B cell (primary cell): ENCODE data around the gene FAXDC2. TPM values are rescaled to one million over a fixed set of nuclear protein-coding genes. Genes with fewer than 3 reads are reported as not detected.

ENCODE experiments used
- ATAC-seq: fragments of 200-7000 bp; cut with Tn5 transposase; one replicate; pipeline ENCODE4 v1.10.0; 2021; ENCODE audit warnings: low read depth, mild to moderate bottlenecking, moderate number of reproducible peaks, moderate library complexity
- CTCF ChIA-PET: fragments of 350-600 bp; sonication (Branson Sonifier 250); formaldehyde crosslinking; loops from one replicate; lab custom pipeline; 2021; ENCODE audit warnings: antibody characterized with exemption, inconsistent platforms; lab: Charles Lee
- POLR2A ChIA-PET: fragments of 350-600 bp; sonication (Branson Sonifier 250); formaldehyde crosslinking; loops from one replicate; lab custom pipeline; 2021; ENCODE audit warnings: antibody characterized with exemption; lab: Charles Lee
- DNase-seq: peaks from one replicate; pipeline ENCODE4 v3.0.0; 2013
- H2AFZ ChIP-seq: 2 replicates; pipeline ENCODE4 v1.6.1; 2012; ENCODE audit warnings: mild to moderate bottlenecking, low read depth, low read length; ENCODE audit not compliant: insufficient read depth, poor library complexity, severe bottlenecking
- H3K27ac ChIP-seq, 2 donors: 1 replicate in 1 of 2; 2 replicates in 1 of 2; pipeline ENCODE4 v1.5.1; 2012 to 2013; ENCODE audit warnings: low read length in 2 of 2, mild to moderate bottlenecking in 2 of 2, moderate library complexity in 1 of 2
- H3K27me3 ChIP-seq, 4 experiments: fragments of 200-600 bp in 1 of 4; sonication (generic) in 1 of 4; replicated peaks in 1 of 4; 1 replicate in 2 of 4; 2 replicates in 2 of 4; pipeline versions ENCODE4 v1.6.1 to v1.7.0; 2013 to 2016; ENCODE audit warnings: low read length in 3 of 4, mild to moderate bottlenecking in 2 of 4, mixed read lengths in 1 of 4, moderate library complexity in 1 of 4; ENCODE audit not compliant: insufficient read depth in 4 of 4, control insufficient read depth in 3 of 4; ENCODE audit errors: control extremely low read depth in 1 of 4
- H3K36me3 ChIP-seq, 2 experiments: replicated peaks in 1 of 2; 1 replicate in 1 of 2; 2 replicates in 1 of 2; pipeline versions ENCODE4 v1.6.1 to v1.7.1; 2013; ENCODE audit warnings: low read length in 1 of 2; ENCODE audit not compliant: insufficient read depth in 2 of 2, control insufficient read depth in 1 of 2; ENCODE audit errors: control extremely low read depth in 1 of 2, extremely low read depth in 1 of 2
- H3K4me1 ChIP-seq, 2 donors: fragments of 200-600 bp in 1 of 2; sonication (generic) in 1 of 2; 1 replicate in 1 of 2; 2 replicates in 1 of 2; pipeline versions ENCODE4 v1.5.1 to v1.6.1; 2013 to 2017; ENCODE audit warnings: low read length in 2 of 2; ENCODE audit not compliant: control insufficient read depth in 2 of 2, insufficient read depth in 2 of 2
- H3K4me2 ChIP-seq: replicated peaks from 2 replicates; pipeline ENCODE3; 2012; ENCODE audit warnings: mild to moderate bottlenecking, low read depth, low read length; ENCODE audit not compliant: poor library complexity, severe bottlenecking
- H3K4me3 ChIP-seq, 5 experiments: fragments of 200-600 bp in 1 of 5; sonication (generic) in 1 of 5; 1 replicate in 3 of 5; 2 replicates in 2 of 5; pipeline versions ENCODE4 v1.5.1 to v1.7.0; 2011 to 2016; ENCODE audit warnings: low read length in 4 of 5, mild to moderate bottlenecking in 4 of 5, low read depth in 2 of 5, control low read depth in 1 of 5, moderate library complexity in 1 of 5; ENCODE audit not compliant: insufficient read depth in 1 of 5; ENCODE audit errors: control extremely low read depth in 1 of 5, extremely low read depth in 1 of 5
- H3K79me2 ChIP-seq: fragments of 200-600 bp; sonication (generic); one replicate; pipeline ENCODE4 v1.6.0; 2016; ENCODE audit warnings: low read length; ENCODE audit not compliant: control insufficient read depth, insufficient read depth
- H3K9ac ChIP-seq: fragments of 200-600 bp; sonication (generic); 2 replicates; pipeline ENCODE4 v1.6.1; 2017; ENCODE audit warnings: mild to moderate bottlenecking, low read length, moderate library complexity
- H3K9me3 ChIP-seq, 3 donors: one replicate each; pipeline versions ENCODE4 v1.6.1 to v1.7.1; 2013; ENCODE audit warnings: low read length in 2 of 3; ENCODE audit not compliant: control insufficient read depth in 2 of 3, insufficient read depth in 1 of 3; ENCODE audit errors: control extremely low read depth in 1 of 3
- H4K20me1 ChIP-seq: 2 replicates; pipeline ENCODE4 v1.6.0; 2012; ENCODE audit warnings: mild to moderate bottlenecking, low read length; ENCODE audit not compliant: insufficient read depth, control insufficient read depth, poor library complexity, severe bottlenecking
- H3K27ac Mint-ChIP-seq: one replicate; pipeline ENCODE4 v1.8.0; 2021; ENCODE audit warnings: mixed read lengths
- H3K27me3 Mint-ChIP-seq: one replicate; pipeline ENCODE4 v1.8.0; 2021; ENCODE audit warnings: mixed read lengths
- H3K4me1 Mint-ChIP-seq: one replicate; pipeline ENCODE4 v1.8.0; 2021; ENCODE audit warnings: mixed read lengths
- H3K4me3 Mint-ChIP-seq: one replicate; pipeline ENCODE4 v1.8.0; 2021; ENCODE audit warnings: mixed read lengths
- H3K9me3 Mint-ChIP-seq: one replicate; pipeline ENCODE4 v1.8.0; 2022; ENCODE audit warnings: mixed read lengths; ENCODE audit not compliant: insufficient read depth
- EZH2 ChIP-seq: IDR thresholded peaks from 2 replicates; pipeline ENCODE4 v1.6.1; 2012; ENCODE audit warnings: borderline replicate concordance, low read depth, mild to moderate bottlenecking, moderate library complexity, low read length; ENCODE audit not compliant: insufficient read depth, poor library complexity, severe bottlenecking
- WGBS: methylation state at CpG from one replicate; pipeline ENCODE4 v1.1.5; 2013; ENCODE audit warnings: missing lambda C conversion rate; ENCODE audit not compliant: insufficient coverage; 5-methylcytosine and 5-hydroxymethylcytosine counted together
- intact Hi-C: fragments of 100-400 bp; cut with micrococcal nuclease; formaldehyde crosslinking; loops from one replicate; pipeline ENCODE4 v1.10.0; 2022
- polyA plus RNA-seq: library from polyadenylated mRNA; depleted of rRNA; stranded (reverse); fragments of >200 nt; gene quantifications from 2 replicates; pipeline ENCODE4 v1.2.3, GENCODE V29; 2012
- total RNA-seq, 2 donors: library from RNA; stranded (reverse); fragments of 120-200 nt in 1 of 2; gene quantifications; 1 replicate in 1 of 2; 2 replicates in 1 of 2; pipeline versions ENCODE4 v1.2.3 to v1.2.4, GENCODE V29; 2013 to 2022
- TF ChIP-seq, protein P1 (sequence below): fragments of 200-600 bp; IDR thresholded peaks from one replicate; pipeline ENCODE4 v1.8.0; 2022; ENCODE audit warnings: antibody characterized with exemption, mild to moderate bottlenecking

The FAXDC2 gene
- total and polyA plus RNA-seq, 2 donors (not counting 1 experiment from before 2014, with no cell fraction given): 0.07 TPM; not detected in 1

DNA sequence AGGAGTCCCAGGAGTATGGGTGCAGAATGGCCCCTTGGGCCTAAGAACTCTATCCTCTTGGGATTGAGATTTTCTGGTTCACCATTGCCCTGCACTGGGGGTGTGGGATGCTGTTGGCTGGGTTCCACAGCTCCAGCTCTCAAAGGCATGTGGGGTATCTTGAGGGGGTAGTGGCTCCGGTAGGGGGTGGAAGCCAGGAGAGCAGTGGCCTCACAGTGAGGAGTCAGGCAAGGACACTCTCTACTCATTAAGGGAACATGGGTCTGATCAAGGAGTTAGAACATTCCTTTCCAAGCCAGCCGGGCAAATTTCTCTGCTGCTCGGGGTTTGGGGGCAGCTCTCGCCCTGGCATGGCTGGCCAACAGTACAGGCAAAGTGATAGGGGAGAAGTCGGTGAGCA lies 62.2 kb downstream of the FAXDC2 start:
- H3K9me3 Mint-ChIP-seq: no peaks in the 10 kb centered on the region
- H3K9ac ChIP-seq: no peak overlapping the region
- H3K4me1 ChIP-seq: peaks cover 54 to 72% of the 10 kb centered on the region in 2 donors
- H3K27ac ChIP-seq: peak overlapping the region in 1 of 2 donors; percentile 71
- no peaks in the 10 kb centered on the region for H3K9me3 ChIP-seq
- no peak for ATAC-seq
- peaks cover 71% of the 10 kb centered on the region for H3K79me2 ChIP-seq
- peak overlapping the region; percentile 30 for H3K4me2 ChIP-seq
- H3K4me3 ChIP-seq: no peak overlapping the region
- WGBS: 75% methylated on average over 3 of the region's 5 CpGs
- CTCF ChIA-PET: interaction anchor here (0.7 to 1.3 kb wide), 2 partner anchors 31 to 137 kb away, joined by 3 to 4 read pairs; no protein-coding TSS in a partner anchor
- peak overlapping the region; percentile 78 for H3K27ac Mint-ChIP-seq
- peaks cover 75% of the 10 kb centered on the region for H3K4me1 Mint-ChIP-seq
- intact Hi-C loops: no loop called here
- POLR2A ChIA-PET: no interaction called here
- H4K20me1 ChIP-seq: peaks cover 82% of the 10 kb centered on the region
- H3K27me3 Mint-ChIP-seq: no peaks in the 10 kb centered on the region
- H3K27me3 ChIP-seq: no peaks in the 10 kb centered on the region
- peak overlapping the region; percentile 6 for H3K4me3 Mint-ChIP-seq
- H2AFZ ChIP-seq: no peak overlapping the region
- no peak for DNase-seq
- TF ChIP-seq, protein P1, sequence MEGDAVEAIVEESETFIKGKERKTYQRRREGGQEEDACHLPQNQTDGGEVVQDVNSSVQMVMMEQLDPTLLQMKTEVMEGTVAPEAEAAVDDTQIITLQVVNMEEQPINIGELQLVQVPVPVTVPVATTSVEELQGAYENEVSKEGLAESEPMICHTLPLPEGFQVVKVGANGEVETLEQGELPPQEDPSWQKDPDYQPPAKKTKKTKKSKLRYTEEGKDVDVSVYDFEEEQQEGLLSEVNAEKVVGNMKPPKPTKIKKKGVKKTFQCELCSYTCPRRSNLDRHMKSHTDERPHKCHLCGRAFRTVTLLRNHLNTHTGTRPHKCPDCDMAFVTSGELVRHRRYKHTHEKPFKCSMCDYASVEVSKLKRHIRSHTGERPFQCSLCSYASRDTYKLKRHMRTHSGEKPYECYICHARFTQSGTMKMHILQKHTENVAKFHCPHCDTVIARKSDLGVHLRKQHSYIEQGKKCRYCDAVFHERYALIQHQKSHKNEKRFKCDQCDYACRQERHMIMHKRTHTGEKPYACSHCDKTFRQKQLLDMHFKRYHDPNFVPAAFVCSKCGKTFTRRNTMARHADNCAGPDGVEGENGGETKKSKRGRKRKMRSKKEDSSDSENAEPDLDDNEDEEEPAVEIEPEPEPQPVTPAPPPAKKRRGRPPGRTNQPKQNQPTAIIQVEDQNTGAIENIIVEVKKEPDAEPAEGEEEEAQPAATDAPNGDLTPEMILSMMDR: no peak
- no peak for TF ChIP-seq EZH2
- peaks cover 5 to 27% of the 10 kb centered on the region in 2 experiments for H3K36me3 ChIP-seq

GRCh38 chr5:154786414-154786813 lies 64.0 kb downstream of the FAXDC2 start:
- peaks cover 83% of the 10 kb centered on the region for H3K4me1 Mint-ChIP-seq
- no peaks in the 10 kb centered on the region for H3K9me3 ChIP-seq
- 79% methylated on average over 2 of the region's 2 CpGs for WGBS
- no peak overlapping the region for H3K4me3 Mint-ChIP-seq
- no peak for ATAC-seq
- ChIA-PET POLR2A (no interaction called here), CTCF (no interaction called here)
- peak overlapping the region; percentile 73 for H3K27ac Mint-ChIP-seq
- H3K4me2 ChIP-seq: peak overlapping the region; percentile 11
- DNase-seq: no peak
- H3K9ac ChIP-seq: no peak overlapping the region
- H3K79me2 ChIP-seq: peaks cover 85% of the 10 kb centered on the region
- H4K20me1 ChIP-seq: peaks cover 90% of the 10 kb centered on the region
- TF ChIP-seq, protein P1: no peak
- TF ChIP-seq EZH2: no peak
- H3K36me3 ChIP-seq: peaks cover 0 to 16% of the 10 kb centered on the region in 2 experiments
- no peak overlapping the region for H3K4me3 ChIP-seq
- no peaks in the 10 kb centered on the region for H3K27me3 Mint-ChIP-seq
- no peaks in the 10 kb centered on the region for H3K27me3 ChIP-seq
- H3K9me3 Mint-ChIP-seq: no peaks in the 10 kb centered on the region
- no peak overlapping the region for H2AFZ ChIP-seq
- intact Hi-C loops: no loop called here
- H3K27ac ChIP-seq: peak overlapping the region in 1 of 2 donors; percentile 45
- H3K4me1 ChIP-seq: peaks cover 66 to 78% of the 10 kb centered on the region in 2 donors
